Inflammatory macrophage treated with lipopolysaccharide for 1 hour (primary cell): Measurements from ENCODE around the gene WDR64.
"Not testable (repeated sequence)": the region's sequence is repeated elsewhere in the genome, so short reads cannot be mapped to it uniquely, and the experiment has no call there.

ENCODE experiments used
- DNase-seq, 2 donors: peaks; one replicate each; pipeline ENCODE4 v3.0.0-alpha.2; 2020 to 2022

WDR64 gene

GRCh38 chr1:241660424-241660972 is 8.4 kb downstream of the WDR64 start:
- no peak for DNase-seq

- no peak for DNase-seq
Observed at GRCh38 chr1:241666419-241666818, 14.3 kb downstream of the WDR64 start.

- no peak for DNase-seq
Observed at GRCh38 chr1:241672301-241672700, 20.2 kb downstream of the WDR64 start.

GRCh38 chr1:241674805-241675384 is 22.8 kb downstream of the WDR64 start:
- DNase-seq = no peak

GRCh38 chr1:241675983-241676382 is 23.9 kb downstream of the WDR64 start:
- no peak for DNase-seq

GRCh38 chr1:241677201-241677600 is 25.1 kb downstream of the WDR64 start:
- no peak for DNase-seq

GRCh38 chr1:241678536-241678935 is 26.5 kb downstream of the WDR64 start:
- DNase-seq = no peak

GRCh38 chr1:241679404-241679803 is 27.3 kb downstream of the WDR64 start:
- DNase-seq = no peak

- no peak for DNase-seq
Observed at GRCh38 chr1:241679961-241680360, 27.9 kb downstream of the WDR64 start.

- not testable (repeated sequence) for DNase-seq
Observed at GRCh38 chr1:241681861-241682448, 29.9 kb downstream of the WDR64 start.

- no peak for DNase-seq
Observed at GRCh38 chr1:241682921-241683320, 30.8 kb downstream of the WDR64 start.

GRCh38 chr1:241684108-241684507 is 32.0 kb downstream of the WDR64 start:
- DNase-seq = no peak

- DNase-seq = peak in 1 of 2 donors; percentile 12
Observed at GRCh38 chr1:241688940-241689368, 36.9 kb downstream of the WDR64 start.

GRCh38 chr1:241695246-241696171 is 43.4 kb downstream of the WDR64 start:
- DNase-seq = no peak

GRCh38 chr1:241696172-241696814 is 44.2 kb downstream of the WDR64 start:
- DNase-seq = no peak

- DNase-seq = no peak
Observed at GRCh38 chr1:241696815-241697639, 44.9 kb downstream of the WDR64 start.

- no peak for DNase-seq
Observed at GRCh38 chr1:241697640-241698018, 45.5 kb downstream of the WDR64 start.

GRCh38 chr1:241698177-241698576 is 46.1 kb downstream of the WDR64 start:
- DNase-seq = no peak

- no peak for DNase-seq
Observed at GRCh38 chr1:241701483-241702295, 49.6 kb downstream of the WDR64 start.

- no peak for DNase-seq
Observed at GRCh38 chr1:241702442-241703373, 50.6 kb downstream of the WDR64 start.
